ENCODE measurements around the gene ARSG. TPM values are rescaled to one million over a fixed set of nuclear protein-coding genes. Genes with fewer than 3 reads are reported as not detected.

Gene ARSG
- total RNA-seq, 2 donors from 2014 or later: 3.1 to 3.6 TPM

GRCh38 chr17:68301438-68301959 lies 10.2 kb downstream of the ARSG start:
- no peaks in the 10 kb centered on the region for H3K36me3 ChIP-seq
- H3K27me3 ChIP-seq: no peaks in the 10 kb centered on the region
- no peaks in the 10 kb centered on the region for H3K4me1 ChIP-seq
- DNase-seq (ENCODE audit: low spot score): no peak
- no peak for TF ChIP-seq CTCF (IDR thresholded peaks at IDR 0.05)
- no peak overlapping the region for H3K4me3 ChIP-seq
- no peak overlapping the region for H3K27ac ChIP-seq
- H3K9me3 ChIP-seq: no peaks in the 10 kb centered on the region

GRCh38 chr17:68302066-68302564 lies 10.8 kb downstream of the ARSG start:
- DNase-seq (ENCODE audit: low spot score): no peak
- H3K4me3 ChIP-seq: no peak overlapping the region
- TF ChIP-seq CTCF (IDR thresholded peaks at IDR 0.05): no peak
- H3K36me3 ChIP-seq: no peaks in the 10 kb centered on the region
- H3K4me1 ChIP-seq: no peaks in the 10 kb centered on the region
- no peaks in the 10 kb centered on the region for H3K9me3 ChIP-seq
- no peak overlapping the region for H3K27ac ChIP-seq
- H3K27me3 ChIP-seq: no peaks in the 10 kb centered on the region

- no peak for TF ChIP-seq CTCF (IDR thresholded peaks at IDR 0.05)
- no peaks in the 10 kb centered on the region for H3K27me3 ChIP-seq
These were observed 11.4 kb downstream of the ARSG start for GRCh38 chr17:68302666-68303065.

GRCh38 chr17:68304706-68305105 lies 13.4 kb downstream of the ARSG start:
- H3K27ac ChIP-seq: no peak overlapping the region
- DNase-seq (ENCODE audit: low spot score): no peak
- no peaks in the 10 kb centered on the region for H3K4me1 ChIP-seq
- no peak for TF ChIP-seq CTCF (IDR thresholded peaks at IDR 0.05)
- no peak overlapping the region for H3K4me3 ChIP-seq
- no peaks in the 10 kb centered on the region for H3K9me3 ChIP-seq
- no peaks in the 10 kb centered on the region for H3K36me3 ChIP-seq
- no peaks in the 10 kb centered on the region for H3K27me3 ChIP-seq

More at GRCh38 chr17:68302666-68303065, 11.4 kb downstream of the ARSG start:
- H3K9me3 ChIP-seq: no peaks in the 10 kb centered on the region
- no peaks in the 10 kb centered on the region for H3K36me3 ChIP-seq
- DNase-seq (ENCODE audit: low spot score): no peak
- H3K4me3 ChIP-seq: no peak overlapping the region
- H3K27ac ChIP-seq: no peak overlapping the region
- no peaks in the 10 kb centered on the region for H3K4me1 ChIP-seq

- Histone ChIP-seq H3K9me3 (no peaks in the 10 kb centered on the region), H3K4me3 (no peak overlapping the region), H3K27me3 (no peaks in the 10 kb centered on the region), H3K36me3 (no peaks in the 10 kb centered on the region), H3K27ac (no peak overlapping the region), H3K4me1 (no peaks in the 10 kb centered on the region)
- TF ChIP-seq CTCF (IDR thresholded peaks at IDR 0.05): no peak
- DNase-seq (ENCODE audit: low spot score): no peak
These were observed 13.8 kb downstream of the ARSG start for GRCh38 chr17:68305142-68305541.

- H3K9me3 ChIP-seq: no peaks in the 10 kb centered on the region
- no peak overlapping the region for H3K27ac ChIP-seq
- H3K36me3 ChIP-seq: no peaks in the 10 kb centered on the region
- no peaks in the 10 kb centered on the region for H3K4me1 ChIP-seq
- no peak overlapping the region for H3K4me3 ChIP-seq
- no peak for DNase-seq (ENCODE audit: low spot score)
- no peaks in the 10 kb centered on the region for H3K27me3 ChIP-seq
- no peak for TF ChIP-seq CTCF (IDR thresholded peaks at IDR 0.05)
These were observed 15.5 kb downstream of the ARSG start for GRCh38 chr17:68306819-68307218.
